NCI-H2196 (cell line): Measurements from ENCODE around the gene DIP2C.

Experiments used
- DNase-seq: peaks from one replicate; lab custom pipeline; 2025; ENCODE audit not compliant: unreplicated experiment; lab: John Stamatoyannopoulos, UW

The DIP2C gene

GRCh38 chr10:627032-627992, 62.2 kb downstream of the DIP2C start:
- no peak for DNase-seq

- DNase-seq: no peak
Observed at GRCh38 chr10:625751-626711, 63.4 kb downstream of the DIP2C start.

GRCh38 chr10:625333-625696, 64.2 kb downstream of the DIP2C start:
- no peak for DNase-seq

GRCh38 chr10:624605-625332, 64.7 kb downstream of the DIP2C start:
- no peak for DNase-seq

GRCh38 chr10:624312-624604, 65.2 kb downstream of the DIP2C start:
- no peak for DNase-seq

- DNase-seq: no peak
Observed at GRCh38 chr10:623477-624311, 65.8 kb downstream of the DIP2C start.

GRCh38 chr10:623014-623413, 66.5 kb downstream of the DIP2C start:
- no peak for DNase-seq

- no peak for DNase-seq
Observed at GRCh38 chr10:621981-622740, 67.3 kb downstream of the DIP2C start.

GRCh38 chr10:621513-621912, 68.0 kb downstream of the DIP2C start:
- no peak for DNase-seq

GRCh38 chr10:620971-621370, 68.5 kb downstream of the DIP2C start:
- no peak for DNase-seq

- no peak for DNase-seq
Observed at GRCh38 chr10:620417-620816, 69.1 kb downstream of the DIP2C start.

- DNase-seq: no peak
Observed at GRCh38 chr10:619710-620109, 69.8 kb downstream of the DIP2C start.

- DNase-seq: no peak
Observed at GRCh38 chr10:618229-618989, 71.1 kb downstream of the DIP2C start.

GRCh38 chr10:617471-617870, 72.0 kb downstream of the DIP2C start:
- no peak for DNase-seq

- no peak for DNase-seq
Observed at GRCh38 chr10:615583-616152, 73.8 kb downstream of the DIP2C start.

GRCh38 chr10:614790-615582, 74.5 kb downstream of the DIP2C start:
- DNase-seq: no peak

- DNase-seq: no peak
Observed at GRCh38 chr10:614139-614711, 75.2 kb downstream of the DIP2C start.
